Trophoblast cell (in vitro differentiated cells and primary cell): ENCODE data around the gene CCDC152.

Experiments used
- DNase-seq, 2 donors: peaks; one replicate each; pipeline ENCODE4 v3.0.0-alpha.2; 2016
- H2AFZ ChIP-seq: 2 replicates; pipeline ENCODE4 v1.6.1; 2013; ENCODE audit warnings: low read length, moderate library complexity, mild to moderate bottlenecking; ENCODE audit not compliant: insufficient read depth, poor library complexity
- H2AK5ac ChIP-seq: 2 replicates; pipeline ENCODE4 v1.6.1; 2013; ENCODE audit warnings: mild to moderate bottlenecking, low read length
- H2BK120ac ChIP-seq: 2 replicates; pipeline ENCODE4 v1.6.1; 2013; ENCODE audit warnings: low read length, mild to moderate bottlenecking, moderate library complexity; ENCODE audit not compliant: insufficient read depth, poor library complexity
- H2BK12ac ChIP-seq: 2 replicates; pipeline ENCODE4 v1.6.1; 2013; ENCODE audit warnings: mild to moderate bottlenecking, low read length, moderate library complexity
- H2BK5ac ChIP-seq: 2 replicates; pipeline ENCODE4 v1.6.1; 2013; ENCODE audit warnings: low read length, low read depth, moderate library complexity, mild to moderate bottlenecking; ENCODE audit not compliant: poor library complexity
- H3K14ac ChIP-seq: 2 replicates; pipeline ENCODE4 v1.6.1; 2013; ENCODE audit warnings: mild to moderate bottlenecking, low read length
- H3K18ac ChIP-seq: 2 replicates; pipeline ENCODE4 v1.6.1; 2013; ENCODE audit warnings: mild to moderate bottlenecking, low read length
- H3K23ac ChIP-seq: 2 replicates; pipeline ENCODE4 v1.6.1; 2013; ENCODE audit warnings: low read length
- H3K27ac ChIP-seq: 2 replicates; pipeline ENCODE4 v1.5.1; 2013; ENCODE audit warnings: low read depth, mild to moderate bottlenecking, inconsistent platforms, low read length, moderate library complexity
- H3K27me3 ChIP-seq: 2 replicates; pipeline ENCODE4 v1.6.1; 2013; ENCODE audit warnings: inconsistent platforms, mild to moderate bottlenecking, low read length, moderate library complexity; ENCODE audit not compliant: insufficient read depth
- H3K36me3 ChIP-seq, 2 experiments: 1 replicate in 1 of 2; 2 replicates in 1 of 2; pipeline ENCODE4 v1.6.1; 2013; ENCODE audit warnings: low read length in 2 of 2, mild to moderate bottlenecking in 2 of 2, moderate library complexity in 1 of 2; ENCODE audit not compliant: insufficient read depth in 2 of 2, control insufficient read depth in 1 of 2
- H3K4ac ChIP-seq: 2 replicates; pipeline ENCODE4 v1.6.1; 2013; ENCODE audit warnings: low read depth, mild to moderate bottlenecking, low read length, moderate library complexity
- H3K4me1 ChIP-seq, 2 experiments: 1 replicate in 1 of 2; 2 replicates in 1 of 2; pipeline ENCODE4 v1.6.1; 2013; ENCODE audit warnings: low read length in 2 of 2, mild to moderate bottlenecking in 2 of 2, moderate library complexity in 1 of 2; ENCODE audit not compliant: insufficient read depth in 2 of 2, control insufficient read depth in 1 of 2
- H3K4me2 ChIP-seq: 2 replicates; pipeline ENCODE4 v1.6.1; 2013; ENCODE audit warnings: inconsistent platforms, mild to moderate bottlenecking, low read length, moderate library complexity
- H3K4me3 ChIP-seq: 2 replicates; pipeline ENCODE4 v1.5.1; 2013; ENCODE audit warnings: mild to moderate bottlenecking, low read depth, low read length, inconsistent platforms
- H3K79me1 ChIP-seq: one replicate; pipeline ENCODE4 v1.6.1; 2013; ENCODE audit warnings: low read length
- H3K79me2 ChIP-seq: 2 replicates; pipeline ENCODE4 v1.6.1; 2013; ENCODE audit warnings: low read length, mild to moderate bottlenecking; ENCODE audit not compliant: control insufficient read depth, insufficient read depth, poor library complexity
- H3K9ac ChIP-seq: 2 replicates; pipeline ENCODE4 v1.6.1; 2013; ENCODE audit warnings: mild to moderate bottlenecking, low read length
- H3K9me3 ChIP-seq: 2 replicates; pipeline ENCODE4 v1.6.1; 2013; ENCODE audit warnings: low read depth, mild to moderate bottlenecking, control low read depth, inconsistent platforms, low read length; ENCODE audit not compliant: insufficient read depth
- H4K12ac ChIP-seq: 2 replicates; pipeline ENCODE4 v1.6.1; 2013; ENCODE audit warnings: low read depth, mild to moderate bottlenecking, low read length, moderate library complexity
- H4K8ac ChIP-seq: 2 replicates; pipeline ENCODE4 v1.6.1; 2013; ENCODE audit warnings: low read depth, mild to moderate bottlenecking, low read length, moderate library complexity
- H4K91ac ChIP-seq: one replicate; pipeline ENCODE4 v1.6.1; 2013; ENCODE audit warnings: low read depth, mild to moderate bottlenecking, low read length, moderate library complexity
- WGBS: extraction: QIAGEN DNeasy Blood & Tissue Kit; methylation state at CpG from one replicate; pipeline ENCODE4 v1.1.7; 2013; ENCODE audit warnings: missing lambda C conversion rate; ENCODE audit not compliant: insufficient read length, insufficient coverage; ENCODE audit errors: extremely low coverage; 5-methylcytosine and 5-hydroxymethylcytosine counted together

CCDC152 gene

GRCh38 chr5:42779083-42779482 lies 22.5 kb downstream of the CCDC152 start:
- no peak overlapping the region for H3K18ac ChIP-seq
- H3K4me1 ChIP-seq: no peaks in the 10 kb centered on the region
- no peak overlapping the region for H3K27ac ChIP-seq
- H3K4me3 ChIP-seq: no peak overlapping the region
- no peak overlapping the region for H2AK5ac ChIP-seq
- no peaks in the 10 kb centered on the region for H3K27me3 ChIP-seq
- H4K91ac ChIP-seq: no peak overlapping the region
- no peak overlapping the region for H2AFZ ChIP-seq
- no peak overlapping the region for H3K9ac ChIP-seq
- H3K79me1 ChIP-seq: no peaks in the 10 kb centered on the region
- no peak overlapping the region for H2BK120ac ChIP-seq
- no peak overlapping the region for H3K23ac ChIP-seq
- H3K14ac ChIP-seq: no peak overlapping the region
- WGBS: no CpG with 5 or more reads among the region's 1 CpG
- H4K12ac ChIP-seq: no peak overlapping the region
- no peak overlapping the region for H3K4ac ChIP-seq
- no peak overlapping the region for H2BK5ac ChIP-seq
- H3K4me2 ChIP-seq: no peak overlapping the region
- DNase-seq: no peak
- H3K36me3 ChIP-seq: no peaks in the 10 kb centered on the region
- no peak overlapping the region for H2BK12ac ChIP-seq
- H4K8ac ChIP-seq: no peak overlapping the region
- no peaks in the 10 kb centered on the region for H3K79me2 ChIP-seq
- no peaks in the 10 kb centered on the region for H3K9me3 ChIP-seq

GRCh38 chr5:42781584-42781983 lies 25.0 kb downstream of the CCDC152 start:
- Histone ChIP-seq H2AK5ac (no peak overlapping the region), H3K27me3 (no peaks in the 10 kb centered on the region), H3K14ac (no peak overlapping the region), H3K4me1 (no peaks in the 10 kb centered on the region), H3K23ac (no peak overlapping the region), H3K9ac (no peak overlapping the region), H3K27ac (no peak overlapping the region), H4K12ac (no peak overlapping the region), H2BK5ac (no peak overlapping the region), H3K18ac (no peak overlapping the region), H3K79me1 (no peaks in the 10 kb centered on the region), H3K4me2 (no peak overlapping the region), H3K4ac (no peak overlapping the region), H2AFZ (no peak overlapping the region), H4K91ac (no peak overlapping the region), H3K4me3 (no peak overlapping the region), H2BK120ac (no peak overlapping the region), H4K8ac (no peak overlapping the region), H3K36me3 (no peaks in the 10 kb centered on the region), H2BK12ac (no peak overlapping the region), H3K79me2 (no peaks in the 10 kb centered on the region), H3K9me3 (no peaks in the 10 kb centered on the region)
- no CpG with 5 or more reads among the region's 1 CpG for WGBS
- no peak for DNase-seq

- no peaks in the 10 kb centered on the region for H3K79me1 ChIP-seq
- no peak overlapping the region for H2BK120ac ChIP-seq
- H3K27ac ChIP-seq: no peak overlapping the region
- H2AK5ac ChIP-seq: no peak overlapping the region
- H4K8ac ChIP-seq: no peak overlapping the region
- no peak overlapping the region for H2AFZ ChIP-seq
- no CpG with 5 or more reads among the region's 1 CpG for WGBS
- H3K36me3 ChIP-seq: no peaks in the 10 kb centered on the region
- H3K4me2 ChIP-seq: no peak overlapping the region
- H3K18ac ChIP-seq: no peak overlapping the region
- no peaks in the 10 kb centered on the region for H3K27me3 ChIP-seq
- H4K12ac ChIP-seq: no peak overlapping the region
- no peak overlapping the region for H3K23ac ChIP-seq
- H3K4me1 ChIP-seq: no peaks in the 10 kb centered on the region
- H3K79me2 ChIP-seq: no peaks in the 10 kb centered on the region
- DNase-seq: no peak
- H2BK5ac ChIP-seq: no peak overlapping the region
- H2BK12ac ChIP-seq: no peak overlapping the region
- no peak overlapping the region for H4K91ac ChIP-seq
- no peak overlapping the region for H3K4me3 ChIP-seq
- no peak overlapping the region for H3K9ac ChIP-seq
- peaks cover 3% of the 10 kb centered on the region for H3K9me3 ChIP-seq
- no peak overlapping the region for H3K14ac ChIP-seq
- no peak overlapping the region for H3K4ac ChIP-seq
These were observed 27.5 kb downstream of the CCDC152 start for GRCh38 chr5:42784132-42784531.

GRCh38 chr5:42785756-42786155 lies 29.1 kb downstream of the CCDC152 start:
- DNase-seq: no peak
- Histone ChIP-seq H3K4me1 (no peaks in the 10 kb centered on the region), H2AFZ (no peak overlapping the region), H2AK5ac (no peak overlapping the region), H4K91ac (no peak overlapping the region), H2BK5ac (no peak overlapping the region), H3K36me3 (no peaks in the 10 kb centered on the region), H2BK12ac (no peak overlapping the region), H3K79me1 (no peaks in the 10 kb centered on the region), H3K9ac (no peak overlapping the region), H3K18ac (no peak overlapping the region), H2BK120ac (no peak overlapping the region), H4K12ac (no peak overlapping the region), H3K4me2 (no peak overlapping the region), H3K79me2 (no peaks in the 10 kb centered on the region), H3K23ac (no peak overlapping the region), H3K4me3 (no peak overlapping the region), H3K14ac (no peak overlapping the region), H3K9me3 (peaks cover 3% of the 10 kb centered on the region), H4K8ac (no peak overlapping the region), H3K4ac (no peak overlapping the region), H3K27me3 (no peaks in the 10 kb centered on the region), H3K27ac (no peak overlapping the region)
- no CpG with 5 or more reads among the region's 4 CpGs for WGBS
